ENCODE data around the gene DLGAP4. TPM values are rescaled to one million over a fixed set of nuclear protein-coding genes. Genes with fewer than 3 reads are reported as not detected.
"Not testable (repeated sequence)": the region's sequence is repeated elsewhere in the genome, so short reads cannot be mapped to it uniquely, and the experiment has no call there.

Gene DLGAP4
- total RNA-seq, 4 donors from 2014 or later, result 38.6 to 193 (median 80.5) TPM

- intact Hi-C loops (cut with DNase I; ENCODE audit: low total_unique reads), result no loop called here
- H3K4me3 ChIP-seq, result no peak overlapping the region
- no peak for DNase-seq
- TF ChIP-seq CTCF (IDR thresholded peaks at IDR 0.05), result no peak
- TF ChIP-seq POLR2A (IDR thresholded peaks at IDR 0.05), result no peak
- no peaks in the 10 kb centered on the region for H3K36me3 ChIP-seq
- H3K27ac ChIP-seq, result no peak overlapping the region
- H3K27me3 ChIP-seq, result no peaks in the 10 kb centered on the region
- no peaks in the 10 kb centered on the region for H3K4me1 ChIP-seq
- no peaks in the 10 kb centered on the region for H3K9me3 ChIP-seq
Observed at GRCh38 chr20:36373089-36373488, 67.0 kb downstream of the DLGAP4 start.

GRCh38 chr20:36374995-36375394, 68.9 kb downstream of the DLGAP4 start:
- TF ChIP-seq POLR2A (IDR thresholded peaks at IDR 0.05), result no peak
- no peak for TF ChIP-seq CTCF (IDR thresholded peaks at IDR 0.05)
- Histone ChIP-seq H3K4me3 (no peak overlapping the region), H3K27ac (no peak overlapping the region), H3K27me3 (no peaks in the 10 kb centered on the region), H3K36me3 (no peaks in the 10 kb centered on the region), H3K9me3 (no peaks in the 10 kb centered on the region), H3K4me1 (no peaks in the 10 kb centered on the region)
- no peak for DNase-seq
- intact Hi-C loops (cut with DNase I; ENCODE audit: low total_unique reads), result no loop called here

DNA sequence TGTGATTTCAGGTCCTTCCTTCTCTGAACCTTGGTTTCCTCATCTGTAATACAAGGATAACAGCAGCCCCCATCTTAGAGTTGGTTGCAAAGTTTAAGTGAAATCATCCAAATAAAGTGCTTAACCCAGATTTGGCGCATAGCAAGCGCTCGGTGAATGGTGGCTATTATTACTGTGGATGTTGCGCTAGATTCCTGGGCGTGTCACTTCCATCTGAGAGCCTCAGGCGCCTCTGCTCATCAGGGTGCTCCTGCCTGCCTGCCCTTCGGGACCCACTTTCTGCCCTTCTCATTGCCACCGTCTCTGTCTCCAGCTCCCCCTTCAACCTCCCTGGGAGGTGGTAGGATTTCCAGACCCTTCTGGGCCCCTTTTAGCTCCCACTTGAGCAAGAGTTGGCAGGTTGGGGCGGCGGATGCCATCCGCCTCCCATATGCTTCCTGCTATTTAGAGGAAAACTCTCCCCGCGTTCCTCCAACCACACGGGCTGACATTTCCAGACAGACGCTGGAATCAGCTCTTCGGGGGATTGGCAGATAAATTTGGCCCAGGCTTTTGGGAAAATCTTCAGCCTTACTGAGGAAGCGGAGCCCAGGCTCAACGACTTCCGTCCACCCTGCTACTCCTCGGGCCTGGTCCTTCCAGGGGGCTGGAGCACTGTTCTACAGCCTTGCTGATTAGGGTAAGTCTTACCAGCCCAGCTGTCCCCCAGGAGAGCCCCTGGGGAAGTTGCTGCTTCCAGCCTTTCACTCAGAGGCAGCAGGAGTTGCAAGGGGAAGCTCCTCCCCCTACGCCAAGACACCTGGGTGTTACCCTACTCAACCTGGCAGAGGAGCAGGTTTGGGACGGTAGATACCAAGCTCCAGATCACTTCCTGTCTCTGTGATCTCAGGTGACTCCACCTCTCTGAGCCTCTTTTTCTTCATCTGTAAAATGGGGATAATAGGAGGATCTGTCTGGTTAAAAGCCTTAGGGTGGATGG, 71.5 kb downstream of the DLGAP4 start:
- no peak for DNase-seq
- Histone ChIP-seq H3K27me3 (no peaks in the 10 kb centered on the region), H3K36me3 (no peaks in the 10 kb centered on the region), H3K4me1 (no peaks in the 10 kb centered on the region), H3K9me3 (no peaks in the 10 kb centered on the region), H3K27ac (no peak overlapping the region), H3K4me3 (no peak overlapping the region)
- intact Hi-C loops (cut with DNase I; ENCODE audit: low total_unique reads), result no loop called here
- no peak for TF ChIP-seq POLR2A (IDR thresholded peaks at IDR 0.05)
- TF ChIP-seq CTCF (IDR thresholded peaks at IDR 0.05), result no peak

DNA sequence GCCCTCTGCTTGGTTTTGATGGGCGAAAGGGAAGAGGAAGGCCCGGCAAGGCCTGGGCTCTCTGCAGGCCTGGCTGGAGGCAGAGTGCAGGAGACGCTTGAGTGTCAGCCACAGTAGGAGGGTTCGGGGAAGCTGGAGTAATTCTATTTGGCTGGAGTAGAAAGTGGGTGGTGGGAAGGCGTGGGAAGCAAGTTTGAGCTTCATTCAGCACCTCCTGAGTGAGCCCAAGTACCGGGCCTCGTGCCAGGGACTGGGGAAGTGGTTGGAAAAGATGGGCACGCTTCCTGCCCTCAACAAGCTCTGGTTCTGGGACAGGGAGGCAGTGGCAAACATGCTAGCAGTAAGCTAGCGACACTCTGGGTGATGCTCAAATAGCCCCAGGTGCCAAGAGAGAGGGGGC, 72.5 kb downstream of the DLGAP4 start:
- intact Hi-C loops (cut with DNase I; ENCODE audit: low total_unique reads), result no loop called here
- no peak overlapping the region for H3K27ac ChIP-seq

DNA sequence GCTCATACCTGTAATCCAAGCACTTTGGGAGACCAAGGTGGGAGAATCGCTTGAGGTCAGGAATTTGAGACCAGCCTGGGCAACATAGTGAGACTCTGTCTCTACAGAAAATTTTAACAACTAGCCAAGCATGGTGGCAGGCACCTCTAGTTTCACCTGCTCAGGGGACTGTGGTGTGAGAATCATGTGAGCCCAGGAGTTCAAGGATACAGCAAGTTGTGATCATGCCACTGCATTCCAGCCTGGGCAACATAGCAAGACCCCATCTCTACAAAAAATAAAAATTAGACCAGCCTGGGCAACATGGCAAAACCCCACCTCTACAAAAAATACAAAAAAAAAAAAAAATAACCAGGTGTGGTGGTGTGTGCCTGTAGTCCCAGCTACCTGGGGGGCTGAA, 73.8 kb downstream of the DLGAP4 start:
- H3K36me3 ChIP-seq; DNase-seq; intact Hi-C loops (cut with DNase I; ENCODE audit: low total_unique reads); H3K27me3 ChIP-seq; H3K4me3 ChIP-seq; H3K27ac ChIP-seq; H3K4me1 ChIP-seq; H3K9me3 ChIP-seq: not testable (repeated sequence)

More for the DNA sequence above, 72.5 kb downstream of the DLGAP4 start:
- DNase-seq, result no peak
- H3K27me3 ChIP-seq, result no peaks in the 10 kb centered on the region
- H3K36me3 ChIP-seq, result no peaks in the 10 kb centered on the region
- H3K4me1 ChIP-seq, result no peaks in the 10 kb centered on the region
- H3K4me3 ChIP-seq, result no peak overlapping the region
- no peaks in the 10 kb centered on the region for H3K9me3 ChIP-seq
- TF ChIP-seq POLR2A (IDR thresholded peaks at IDR 0.05) (no peak), CTCF (IDR thresholded peaks at IDR 0.05) (no peak)
